Measurements from ENCODE around the gene TMEM132D.

Gene TMEM132D

GRCh38 chr12:129279771-129280170, 624.1 kb downstream of the TMEM132D start:
- TF ChIP-seq CTCF (IDR thresholded peaks at IDR 0.05; ENCODE audit: low read length) (no peak), EZH2 (IDR thresholded peaks at IDR 0.05; ENCODE audit: borderline replicate concordance, low read length) (no peak)
- Histone ChIP-seq H3K9ac (ENCODE audit: low read length) (no peak overlapping the region), H2AFZ (ENCODE audit: low read length) (no peak overlapping the region)

GRCh38 chr12:129276361-129277060, 627.3 kb downstream of the TMEM132D start:
- Histone ChIP-seq H3K27me3 (ENCODE audit: insufficient read depth, low read length) (no peaks in the 10 kb centered on the region), H3K9me3 (ENCODE audit: low read length) (no peaks in the 10 kb centered on the region), H3F3A (ENCODE audit: insufficient read depth, low read length) (no peaks in the 10 kb centered on the region), H3K36me3 (ENCODE audit: insufficient read depth, low read length) (no peaks in the 10 kb centered on the region), H3K4me3 (ENCODE audit: low read depth, low read length, poor library complexity, severe bottlenecking) (no peak overlapping the region), H3K4me1 (ENCODE audit: insufficient read depth, low read length, severe bottlenecking) (no peaks in the 10 kb centered on the region), H3K9ac (ENCODE audit: low read length) (no peak overlapping the region), H3K9me2 (ENCODE audit: low read depth, low read length) (no peaks in the 10 kb centered on the region), H3K27ac (ENCODE audit: low read depth, low read length, poor library complexity, severe bottlenecking) (no peak overlapping the region), H3K4me2 (ENCODE audit: low read length) (no peak overlapping the region), H2AFZ (ENCODE audit: low read length) (no peak overlapping the region), H3K79me2 (ENCODE audit: insufficient read depth, low read length) (no peaks in the 10 kb centered on the region), H4K20me1 (ENCODE audit: insufficient read depth, low read length) (no peaks in the 10 kb centered on the region)
- TF ChIP-seq CTCF (IDR thresholded peaks at IDR 0.05; ENCODE audit: low read length) (no peak), EZH2 (IDR thresholded peaks at IDR 0.05; ENCODE audit: borderline replicate concordance, low read length) (no peak)

More at GRCh38 chr12:129279771-129280170, 624.1 kb downstream of the TMEM132D start:
- Histone ChIP-seq H3K27ac (ENCODE audit: low read depth, low read length, poor library complexity, severe bottlenecking) (no peak overlapping the region), H3K4me1 (ENCODE audit: insufficient read depth, low read length, severe bottlenecking) (no peaks in the 10 kb centered on the region), H3K4me2 (ENCODE audit: low read length) (no peak overlapping the region), H3K9me2 (ENCODE audit: low read depth, low read length) (no peaks in the 10 kb centered on the region), H4K20me1 (ENCODE audit: insufficient read depth, low read length) (no peaks in the 10 kb centered on the region), H3K27me3 (ENCODE audit: insufficient read depth, low read length) (no peaks in the 10 kb centered on the region), H3K4me3 (ENCODE audit: low read depth, low read length, poor library complexity, severe bottlenecking) (no peak overlapping the region), H3K79me2 (ENCODE audit: insufficient read depth, low read length) (no peaks in the 10 kb centered on the region), H3K36me3 (ENCODE audit: insufficient read depth, low read length) (no peaks in the 10 kb centered on the region), H3F3A (ENCODE audit: insufficient read depth, low read length) (no peaks in the 10 kb centered on the region), H3K9me3 (ENCODE audit: low read length) (no peaks in the 10 kb centered on the region)

- H3K27ac ChIP-seq (ENCODE audit: low read depth, low read length, poor library complexity, severe bottlenecking), result no peak overlapping the region
- no peak overlapping the region for H3K9ac ChIP-seq (ENCODE audit: low read length)
- TF ChIP-seq CTCF (IDR thresholded peaks at IDR 0.05; ENCODE audit: low read length) (no peak), EZH2 (IDR thresholded peaks at IDR 0.05; ENCODE audit: borderline replicate concordance, low read length) (no peak)
- H3K27me3 ChIP-seq (ENCODE audit: insufficient read depth, low read length), result no peaks in the 10 kb centered on the region
- no peak overlapping the region for H2AFZ ChIP-seq (ENCODE audit: low read length)
- H3K79me2 ChIP-seq (ENCODE audit: insufficient read depth, low read length), result no peaks in the 10 kb centered on the region
- no peaks in the 10 kb centered on the region for H3K4me1 ChIP-seq (ENCODE audit: insufficient read depth, low read length, severe bottlenecking)
- no peak overlapping the region for H3K4me3 ChIP-seq (ENCODE audit: low read depth, low read length, poor library complexity, severe bottlenecking)
- H3F3A ChIP-seq (ENCODE audit: insufficient read depth, low read length), result no peaks in the 10 kb centered on the region
- H3K4me2 ChIP-seq (ENCODE audit: low read length), result no peak overlapping the region
- no peaks in the 10 kb centered on the region for H3K9me2 ChIP-seq (ENCODE audit: low read depth, low read length)
- no peaks in the 10 kb centered on the region for H3K9me3 ChIP-seq (ENCODE audit: low read length)
- no peaks in the 10 kb centered on the region for H4K20me1 ChIP-seq (ENCODE audit: insufficient read depth, low read length)
- H3K36me3 ChIP-seq (ENCODE audit: insufficient read depth, low read length), result no peaks in the 10 kb centered on the region
Observed at GRCh38 chr12:129269756-129270495, 633.9 kb downstream of the TMEM132D start.
